Neural progenitor cell (in vitro differentiated cells): ENCODE data around the gene CLEC2A. TPM values are rescaled to one million over a fixed set of nuclear protein-coding genes. Genes with fewer than 3 reads are reported as not detected.
A peak's percentile ranks its signal among the peaks of the same experiment; 100 is the strongest.

Experiments used
- DNase-seq: peaks from one replicate; pipeline ENCODE4 v3.0.0-alpha.2; 2016; ENCODE audit warnings: low spot score
- H2AFZ ChIP-seq: fragments of 200-600 bp; sonication (generic); replicated peaks from 2 replicates; pipeline ENCODE4 v1.6.1; 2016; ENCODE audit warnings: antibody characterized with exemption
- H3F3A ChIP-seq: fragments of 200-600 bp; sonication (generic); 2 replicates; pipeline ENCODE4 v1.6.1; 2016; ENCODE audit warnings: antibody characterized with exemption, low read depth
- H3K27ac ChIP-seq: fragments of 200-600 bp; sonication (generic); 2 replicates; pipeline ENCODE4 v1.5.1; 2016; ENCODE audit warnings: mild to moderate bottlenecking
- H3K27me3 ChIP-seq: fragments of 200-600 bp; sonication (generic); 2 replicates; pipeline ENCODE4 v1.6.1; 2016; ENCODE audit warnings: mild to moderate bottlenecking, moderate library complexity
- H3K36me3 ChIP-seq: fragments of 200-600 bp; sonication (generic); 2 replicates; pipeline ENCODE4 v1.5.1; 2016
- H3K4me1 ChIP-seq: fragments of 200-600 bp; sonication (generic); 2 replicates; pipeline ENCODE4 v1.6.1; 2016; ENCODE audit warnings: mixed run types
- H3K4me2 ChIP-seq: fragments of 200-600 bp; sonication (generic); 2 replicates; pipeline ENCODE4 v1.6.1; 2016
- H3K4me3 ChIP-seq: fragments of 200-600 bp; sonication (generic); 2 replicates; pipeline ENCODE4 v1.5.1; 2016
- H3K79me2 ChIP-seq: fragments of 200-600 bp; sonication (generic); 2 replicates; pipeline ENCODE4 v1.6.1; 2016; ENCODE audit warnings: low read depth
- H3K9ac ChIP-seq: fragments of 200-600 bp; sonication (generic); 2 replicates; pipeline ENCODE4 v1.6.1; 2016
- H3K9me3 ChIP-seq: fragments of 200-600 bp; sonication (generic); 2 replicates; pipeline ENCODE4 v1.5.1; 2016; ENCODE audit warnings: low read depth
- H4K20me1 ChIP-seq: fragments of 200-600 bp; sonication (generic); 2 replicates; pipeline ENCODE4 v1.6.1; 2016; ENCODE audit warnings: low read depth
- H3K27ac Mint-ChIP-seq: 3 replicates; pipeline ENCODE4 v1.8.0; 2021; ENCODE audit warnings: mixed read lengths
- H3K27me3 Mint-ChIP-seq: 2 replicates; pipeline ENCODE4 v1.8.0; 2022; ENCODE audit warnings: low read depth, mild to moderate bottlenecking, inconsistent platforms, moderate library complexity, mixed read lengths; ENCODE audit not compliant: insufficient read depth
- H3K36me3 Mint-ChIP-seq: 3 replicates; pipeline ENCODE4 v1.8.0; 2021; ENCODE audit warnings: mixed read lengths
- H3K4me1 Mint-ChIP-seq: 3 replicates; pipeline ENCODE4 v1.8.0; 2021; ENCODE audit warnings: mixed read lengths
- H3K4me3 Mint-ChIP-seq: 3 replicates; pipeline ENCODE4 v1.8.0; 2021; ENCODE audit warnings: mild to moderate bottlenecking, moderate library complexity, mixed read lengths
- H3K9me3 Mint-ChIP-seq: 3 replicates; pipeline ENCODE4 v1.8.0; 2020; ENCODE audit warnings: mixed read lengths
- EZH2 ChIP-seq: fragments of 200-600 bp; sonication (generic); IDR thresholded peaks from 2 replicates; pipeline ENCODE4 v1.6.1; 2017; ENCODE audit warnings: antibody characterized with exemption, mild to moderate bottlenecking, moderate library complexity
- EZH2phosphoT487 ChIP-seq: fragments of 200-600 bp; sonication (generic); IDR thresholded peaks from 2 replicates; pipeline ENCODE4 v1.6.1; 2017; ENCODE audit warnings: antibody characterized with exemption
- total RNA-seq: library from RNA; depleted of rRNA; stranded (reverse); fragments of >200 nt; gene quantifications from 2 replicates; pipeline ENCODE4 v1.2.3, GENCODE V29; 2015; ENCODE audit warnings: low replicate concordance
- TF ChIP-seq, protein P1 (sequence below): fragments of 200-600 bp; sonication (generic); IDR thresholded peaks from 2 replicates; pipeline ENCODE4 v1.5.1; 2017; ENCODE audit warnings: antibody characterized with exemption, mild to moderate bottlenecking

The CLEC2A gene
- total RNA-seq, 1 donor from 2014 or later: not detected

DNA sequence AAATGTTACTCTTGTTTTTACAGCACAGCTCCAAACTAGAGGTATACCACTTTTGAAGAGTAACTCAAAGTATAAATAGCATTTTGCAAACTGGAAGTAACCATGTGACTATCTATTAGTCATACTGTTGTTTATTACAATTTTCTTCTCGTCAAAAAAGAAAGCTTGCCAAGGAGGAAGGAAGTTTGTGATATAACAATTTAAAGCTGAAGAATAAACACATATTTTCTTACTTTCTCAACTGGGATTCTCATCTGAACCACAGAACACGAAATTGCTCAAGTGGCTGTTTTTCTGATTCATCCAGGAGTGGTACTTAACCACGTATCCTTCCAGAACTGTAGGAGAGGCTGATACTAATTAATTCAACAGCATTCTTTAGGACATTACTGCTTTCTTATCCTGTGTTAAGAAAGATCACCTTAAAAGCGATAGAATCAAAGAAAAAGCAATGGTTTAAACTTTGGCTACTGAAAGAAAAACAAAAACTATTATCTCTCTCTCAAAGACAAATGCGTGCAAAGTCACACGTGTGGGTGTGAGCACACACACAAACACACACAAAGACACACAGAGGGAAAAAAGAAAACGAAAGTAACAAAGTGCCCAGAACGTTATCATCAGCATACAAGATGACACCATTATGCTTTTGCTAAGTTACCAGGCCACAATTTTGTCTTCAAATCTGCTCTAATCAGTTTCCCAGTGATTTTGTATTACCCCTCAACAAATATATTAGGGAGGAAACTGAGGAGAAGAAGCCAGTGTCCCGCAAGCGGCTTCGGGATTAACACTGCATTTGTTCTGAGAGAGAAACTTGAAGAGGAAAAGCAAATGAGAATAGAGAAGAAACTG is 62.6 kb downstream of the CLEC2A start, which contains the start of gene CLEC2B:
Gene CLEC2B, minus strand, starts transcription at position 48 of the 855 bp plus-strand sequence.
- peaks cover 8% of the 10 kb centered on the region for H3F3A ChIP-seq
- TF ChIP-seq EZH2 (no peak), EZH2phosphoT487 (no peak)
- TF ChIP-seq, protein P1, sequence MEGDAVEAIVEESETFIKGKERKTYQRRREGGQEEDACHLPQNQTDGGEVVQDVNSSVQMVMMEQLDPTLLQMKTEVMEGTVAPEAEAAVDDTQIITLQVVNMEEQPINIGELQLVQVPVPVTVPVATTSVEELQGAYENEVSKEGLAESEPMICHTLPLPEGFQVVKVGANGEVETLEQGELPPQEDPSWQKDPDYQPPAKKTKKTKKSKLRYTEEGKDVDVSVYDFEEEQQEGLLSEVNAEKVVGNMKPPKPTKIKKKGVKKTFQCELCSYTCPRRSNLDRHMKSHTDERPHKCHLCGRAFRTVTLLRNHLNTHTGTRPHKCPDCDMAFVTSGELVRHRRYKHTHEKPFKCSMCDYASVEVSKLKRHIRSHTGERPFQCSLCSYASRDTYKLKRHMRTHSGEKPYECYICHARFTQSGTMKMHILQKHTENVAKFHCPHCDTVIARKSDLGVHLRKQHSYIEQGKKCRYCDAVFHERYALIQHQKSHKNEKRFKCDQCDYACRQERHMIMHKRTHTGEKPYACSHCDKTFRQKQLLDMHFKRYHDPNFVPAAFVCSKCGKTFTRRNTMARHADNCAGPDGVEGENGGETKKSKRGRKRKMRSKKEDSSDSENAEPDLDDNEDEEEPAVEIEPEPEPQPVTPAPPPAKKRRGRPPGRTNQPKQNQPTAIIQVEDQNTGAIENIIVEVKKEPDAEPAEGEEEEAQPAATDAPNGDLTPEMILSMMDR: no peak
- no peaks in the 10 kb centered on the region for H3K27me3 ChIP-seq
- no peaks in the 10 kb centered on the region for H3K9me3 ChIP-seq
- no peaks in the 10 kb centered on the region for H4K20me1 ChIP-seq
- H3K4me2 ChIP-seq: peak within 1 kb of the TSS; percentile 43
- Mint-ChIP-seq H3K9me3 (no peaks in the 10 kb centered on the region), H3K4me3 (peak within 1 kb of the TSS; percentile 19), H3K27ac (no peak within 1 kb of the TSS), H3K36me3 (no peaks in the 10 kb centered on the region), H3K4me1 (peaks cover 10% of the 10 kb centered on the region), H3K27me3 (no peaks in the 10 kb centered on the region)
- H3K9ac ChIP-seq: no peak within 1 kb of the TSS
- H3K4me1 ChIP-seq: peaks cover 30% of the 10 kb centered on the region
- H2AFZ ChIP-seq: peak within 1 kb of the TSS; percentile 45
- H3K36me3 ChIP-seq: no peaks in the 10 kb centered on the region
- no peak within 1 kb of the TSS for H3K27ac ChIP-seq
- DNase-seq: peak; percentile 16
- no peak within 1 kb of the TSS for H3K4me3 ChIP-seq
- no peaks in the 10 kb centered on the region for H3K79me2 ChIP-seq

DNA sequence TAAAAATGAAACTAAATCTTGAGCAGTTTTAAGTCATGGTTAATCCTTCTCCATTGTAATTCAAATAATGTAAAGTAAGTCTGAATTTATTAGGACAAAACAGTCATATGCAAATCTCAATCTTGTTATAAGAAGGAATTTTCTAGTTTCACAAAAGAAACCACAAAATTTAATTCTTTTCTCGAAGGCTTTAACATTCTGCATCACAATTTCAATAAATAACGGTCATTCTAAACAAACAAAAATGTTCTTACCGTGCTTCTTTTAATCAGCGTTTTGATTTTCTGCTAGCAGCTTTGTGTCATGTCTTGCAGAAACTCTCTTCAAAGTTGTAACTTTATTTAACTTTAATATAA is 63.2 kb downstream of the CLEC2A start:
- H4K20me1 ChIP-seq: no peaks in the 10 kb centered on the region
- H3K4me1 ChIP-seq: peaks cover 30% of the 10 kb centered on the region
- no peak overlapping the region for H3K4me3 Mint-ChIP-seq
- no peak overlapping the region for H2AFZ ChIP-seq
- peaks cover 10% of the 10 kb centered on the region for H3K4me1 Mint-ChIP-seq
- H3K27ac ChIP-seq: no peak overlapping the region
- H3K27ac Mint-ChIP-seq: no peak overlapping the region
- H3K79me2 ChIP-seq: no peaks in the 10 kb centered on the region
- H3K4me3 ChIP-seq: no peak overlapping the region
- H3K4me2 ChIP-seq: no peak overlapping the region
- no peaks in the 10 kb centered on the region for H3K9me3 ChIP-seq
- H3K36me3 ChIP-seq: no peaks in the 10 kb centered on the region
- H3K27me3 ChIP-seq: no peaks in the 10 kb centered on the region
- H3K36me3 Mint-ChIP-seq: no peaks in the 10 kb centered on the region
- no peak for TF ChIP-seq EZH2phosphoT487
- TF ChIP-seq EZH2: no peak
- TF ChIP-seq, protein P1: no peak
- DNase-seq: no peak
- no peak overlapping the region for H3K9ac ChIP-seq
- peaks cover 8% of the 10 kb centered on the region for H3F3A ChIP-seq
- no peaks in the 10 kb centered on the region for H3K9me3 Mint-ChIP-seq
- H3K27me3 Mint-ChIP-seq: no peaks in the 10 kb centered on the region

DNA sequence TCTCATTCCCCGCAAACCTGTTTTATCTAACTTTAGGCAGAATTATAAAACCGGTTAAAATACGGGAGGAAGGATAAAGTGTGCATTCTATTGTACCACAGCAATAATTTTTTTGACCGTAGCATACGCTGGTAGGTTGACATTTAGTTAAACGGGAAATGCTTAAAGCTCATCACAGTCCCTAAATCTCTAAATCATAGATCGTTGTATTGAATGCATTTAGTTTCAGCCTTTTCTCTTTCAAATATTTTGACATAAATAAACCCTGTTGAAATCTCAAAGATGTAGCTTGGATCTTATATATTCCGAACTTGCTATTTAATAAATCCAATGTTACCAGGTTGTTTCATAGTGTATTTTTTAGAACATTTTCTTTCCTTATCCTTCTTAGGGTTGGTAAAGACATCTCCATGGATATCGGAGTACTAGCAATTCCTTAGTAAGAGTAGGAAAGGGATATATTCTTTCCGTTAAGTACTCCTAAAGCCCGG is 63.8 kb downstream of the CLEC2A start:
- H3K79me2 ChIP-seq: no peaks in the 10 kb centered on the region
- H3F3A ChIP-seq: peaks cover 8% of the 10 kb centered on the region
- H3K4me1 ChIP-seq: peaks cover 30% of the 10 kb centered on the region
- H3K27ac Mint-ChIP-seq: no peak overlapping the region
- H2AFZ ChIP-seq: no peak overlapping the region
- H3K27me3 ChIP-seq: no peaks in the 10 kb centered on the region
- H3K4me3 ChIP-seq: no peak overlapping the region
- TF ChIP-seq EZH2phosphoT487 (no peak), EZH2 (no peak)
- TF ChIP-seq, protein P1: no peak
- H3K36me3 Mint-ChIP-seq: no peaks in the 10 kb centered on the region
- no peaks in the 10 kb centered on the region for H3K27me3 Mint-ChIP-seq
- no peaks in the 10 kb centered on the region for H4K20me1 ChIP-seq
- no peaks in the 10 kb centered on the region for H3K36me3 ChIP-seq
- H3K27ac ChIP-seq: no peak overlapping the region
- H3K4me2 ChIP-seq: no peak overlapping the region
- no peak for DNase-seq
- no peaks in the 10 kb centered on the region for H3K9me3 Mint-ChIP-seq
- no peak overlapping the region for H3K9ac ChIP-seq
- H3K9me3 ChIP-seq: no peaks in the 10 kb centered on the region
- H3K4me1 Mint-ChIP-seq: peaks cover 10% of the 10 kb centered on the region
- H3K4me3 Mint-ChIP-seq: no peak overlapping the region
